Fibroblast of peridontal ligament (primary cell): ENCODE results near the gene TMSB4Y.
A peak's percentile ranks its signal among the peaks of the same experiment; 100 is the strongest.

Source experiments
- DNase-seq: peaks from one replicate; pipeline ENCODE4 v3.0.0-alpha.2; 2010; ENCODE audit errors: extremely low read depth

Gene TMSB4Y

DNA sequence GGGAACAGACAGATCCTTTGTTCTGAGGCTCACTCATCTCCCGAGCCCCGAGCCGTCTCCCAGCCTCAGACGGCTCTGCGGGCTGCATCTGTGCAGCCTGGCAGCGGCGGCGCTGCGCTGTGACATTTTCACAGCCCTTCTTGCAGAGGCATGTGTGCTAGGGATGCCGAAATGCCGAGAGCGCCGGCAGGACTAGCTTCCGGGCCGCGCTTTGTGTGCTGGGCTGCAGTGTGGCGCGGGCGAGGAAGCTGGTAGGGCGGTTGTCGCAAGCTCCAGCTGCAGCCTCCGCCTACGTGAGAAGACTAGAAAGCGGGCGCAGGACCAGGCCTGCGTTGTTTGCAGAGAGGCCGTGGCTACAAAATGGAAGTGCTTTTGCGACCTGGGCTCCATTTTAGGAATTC lies at the start of gene TMSB4Y:
Gene TMSB4Y, plus strand, starts transcription at position 332 of the 401 bp plus-strand sequence.
- DNase-seq, result peak; percentile 57

DNA sequence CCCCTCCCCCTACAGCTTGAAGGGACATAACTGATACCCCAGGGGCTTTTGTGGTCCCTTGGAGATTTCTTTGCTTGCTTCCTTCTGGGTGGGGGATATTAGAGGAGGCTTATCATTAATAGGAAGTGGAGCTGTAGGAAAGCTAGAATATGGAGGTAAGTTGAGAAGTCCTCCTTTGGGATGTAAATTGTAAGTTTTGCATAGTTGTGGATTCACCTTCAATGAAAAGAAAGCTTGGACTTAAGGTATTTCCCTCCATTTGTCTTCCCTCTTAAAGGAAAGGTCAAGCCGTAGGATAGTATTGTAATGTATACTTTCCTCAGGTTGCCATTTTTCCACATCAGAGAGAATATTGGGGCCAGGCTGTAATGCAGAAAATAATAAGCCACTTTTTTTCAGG lies 39.5 kb upstream of the TMSB4Y start:
- DNase-seq, result no peak

DNA sequence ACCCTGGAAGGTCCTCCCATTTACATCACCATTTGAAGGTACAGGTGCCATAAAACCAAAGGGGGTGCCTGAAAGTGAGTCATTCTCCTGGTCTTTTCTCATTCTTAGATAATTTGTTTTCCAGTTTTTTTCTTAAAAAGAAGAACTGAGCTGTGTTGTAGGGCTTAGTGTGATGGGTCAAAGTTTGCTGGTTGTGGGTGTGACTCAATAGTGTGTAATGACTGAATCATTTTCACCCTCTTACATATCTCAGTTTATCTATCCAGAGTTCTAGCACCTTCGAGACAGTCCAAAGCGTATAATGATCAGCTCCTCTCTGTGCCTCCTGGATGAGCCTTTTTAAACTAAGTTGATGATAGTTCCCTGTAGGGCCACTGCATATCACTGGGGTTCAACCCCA lies 32.6 kb upstream of the TMSB4Y start:
- no peak for DNase-seq

DNA sequence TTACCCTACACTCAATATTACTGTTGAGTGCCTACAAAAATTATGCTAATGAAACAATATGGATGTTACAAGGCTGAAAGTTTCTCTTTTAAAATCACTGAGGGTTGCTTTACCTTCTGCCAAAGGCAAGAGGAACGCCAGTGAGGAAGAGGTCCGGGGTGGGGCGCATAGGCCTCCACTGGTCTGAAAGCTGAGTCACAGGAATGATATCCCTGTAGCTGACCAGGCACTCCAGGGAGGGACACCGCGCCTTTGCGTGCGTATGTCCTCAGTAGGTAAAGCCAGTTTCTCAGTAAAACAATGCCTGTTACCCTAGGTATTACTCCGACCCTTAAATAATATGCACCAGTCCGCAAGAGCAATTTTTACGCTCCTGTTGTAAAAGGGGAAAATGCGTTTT lies 1.4 kb upstream of the TMSB4Y start:
- no peak for DNase-seq

DNA sequence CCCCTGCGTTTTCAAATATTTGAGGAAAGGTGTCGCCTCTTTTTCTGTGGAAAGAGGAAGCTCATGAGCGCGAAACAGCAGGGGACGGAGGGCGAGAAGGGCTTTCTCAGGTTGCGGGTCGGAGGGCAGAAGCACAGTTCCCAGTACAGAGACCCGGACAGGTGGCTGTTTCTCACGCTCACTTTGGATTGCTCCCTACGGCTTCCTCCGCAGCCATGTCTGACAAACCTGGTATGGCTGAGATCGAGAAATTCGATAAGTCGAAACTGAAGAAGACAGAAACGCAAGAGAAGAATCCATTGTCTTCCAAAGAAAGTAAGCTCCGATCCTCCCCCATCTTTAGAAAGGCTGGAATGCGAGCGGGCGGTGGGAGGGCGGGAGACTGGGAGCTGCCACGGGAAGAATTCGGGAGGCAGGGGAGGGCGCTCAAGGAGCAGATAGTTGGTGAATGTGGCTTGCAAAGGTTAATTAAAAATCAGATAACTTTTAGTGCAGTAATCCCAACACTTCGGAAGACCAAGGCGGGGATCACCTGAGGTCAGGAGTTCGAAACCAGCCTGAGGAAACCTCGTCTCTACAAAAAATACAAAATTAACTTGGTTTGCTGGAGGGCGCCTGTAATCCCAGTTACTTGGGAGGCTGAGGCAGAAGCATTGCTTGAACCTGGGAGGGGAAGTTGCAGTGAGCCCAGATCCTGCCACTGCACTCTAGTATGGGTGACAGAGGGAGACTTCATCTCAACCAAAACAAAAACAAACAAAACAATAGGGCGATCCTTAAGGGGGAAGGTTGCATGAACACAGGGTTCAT lies 627 bp downstream of the TMSB4Y start:
- peak; percentile 20 for DNase-seq

DNA sequence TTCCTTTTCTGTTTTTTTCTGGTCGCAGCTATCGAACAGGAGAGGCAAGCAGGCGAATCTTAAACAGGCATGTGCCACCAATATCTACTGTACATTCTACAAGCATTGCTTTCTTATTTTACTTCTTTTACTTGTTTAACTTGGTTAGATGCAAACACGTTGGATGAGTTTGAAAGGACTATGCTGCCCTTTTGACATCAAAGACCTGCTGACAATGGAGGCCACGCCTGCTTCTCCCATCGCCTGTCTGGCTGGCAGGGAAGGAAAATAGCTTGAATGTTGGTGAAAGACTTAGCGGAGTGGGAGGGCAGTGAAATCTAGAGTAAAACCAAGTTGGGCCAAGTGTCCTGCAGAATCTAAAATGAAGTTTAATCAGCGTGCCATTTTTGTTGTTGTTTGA lies 1.5 kb downstream of the TMSB4Y start:
- DNase-seq, result no peak

DNA sequence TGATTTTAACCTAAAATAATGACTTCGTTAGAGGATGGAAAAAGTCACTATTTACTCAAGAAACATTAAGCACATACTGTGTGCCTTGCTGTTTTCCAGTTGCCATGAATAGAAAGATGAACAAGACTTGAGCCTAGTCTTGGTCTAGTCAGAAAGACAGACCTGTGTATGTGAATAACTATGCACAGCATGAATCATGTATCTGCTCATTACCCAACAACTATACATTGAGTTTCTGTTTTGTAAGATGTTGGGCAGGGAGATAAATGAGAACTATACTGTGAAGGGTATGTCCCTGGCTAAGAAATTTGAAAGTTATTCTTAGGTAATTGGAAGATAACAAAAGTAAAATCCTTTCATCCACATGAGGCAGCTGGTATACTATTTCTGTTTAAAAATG lies 4.3 kb downstream of the TMSB4Y start:
- no peak for DNase-seq

DNA sequence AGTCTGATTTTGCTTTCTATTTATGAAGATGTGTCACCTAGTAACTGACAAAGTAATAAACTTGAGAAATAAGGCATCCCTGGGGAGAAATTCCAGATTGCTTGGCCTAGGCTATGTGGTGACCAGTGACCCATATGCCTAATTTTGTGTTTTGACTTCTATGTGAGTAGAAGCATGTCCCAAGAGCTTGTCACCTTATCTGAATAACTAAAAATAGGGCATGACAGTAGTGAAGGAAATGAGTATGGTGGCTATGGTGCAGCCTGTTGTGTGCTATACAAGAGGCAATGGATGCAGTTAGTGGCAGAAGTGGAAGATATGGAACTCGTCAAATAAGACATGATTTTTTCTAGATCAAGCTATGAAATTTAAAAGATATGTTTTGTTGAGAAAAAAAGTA lies 15.3 kb downstream of the TMSB4Y start:
- no peak for DNase-seq

DNA sequence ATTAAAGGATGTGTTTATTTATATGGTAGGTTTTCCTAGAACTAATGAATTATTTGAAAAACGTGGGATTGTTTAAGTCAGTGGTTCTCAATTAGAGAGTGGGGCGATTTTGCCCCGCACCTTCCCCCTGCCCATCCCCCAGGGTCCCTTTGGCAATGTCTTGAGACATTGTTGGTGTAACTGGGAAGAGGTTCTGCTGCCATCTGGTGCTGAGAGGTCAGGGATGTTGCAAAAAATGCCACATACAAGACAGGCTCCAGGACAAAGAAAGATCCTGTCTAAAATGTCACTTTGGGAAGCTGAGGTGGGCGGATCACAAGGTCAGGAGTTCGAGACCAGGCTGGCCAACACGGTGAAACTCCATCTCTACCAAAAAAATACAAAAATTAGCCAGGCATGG lies 25.8 kb downstream of the TMSB4Y start:
- no peak for DNase-seq

DNA sequence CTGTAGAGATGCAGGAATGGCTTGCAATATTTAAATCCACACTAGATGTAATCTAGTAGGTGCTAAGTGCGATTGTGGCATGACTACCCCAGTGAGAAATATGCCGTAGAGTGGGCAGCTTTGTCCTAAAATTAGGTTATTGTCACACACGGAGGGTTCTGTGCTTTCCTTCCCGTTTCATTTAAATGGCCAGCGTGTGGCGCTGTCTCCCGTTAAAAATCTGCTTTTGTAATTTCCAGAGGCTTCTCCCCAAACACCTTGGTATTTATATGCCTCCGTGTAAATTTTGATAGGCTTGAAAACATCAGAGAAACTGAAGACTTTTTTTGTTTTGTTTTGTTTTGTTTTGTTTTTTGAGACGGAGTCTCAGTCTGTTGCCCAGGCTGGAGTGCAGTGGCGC lies 34.9 kb downstream of the TMSB4Y start:
- peak; percentile 0 for DNase-seq

DNA sequence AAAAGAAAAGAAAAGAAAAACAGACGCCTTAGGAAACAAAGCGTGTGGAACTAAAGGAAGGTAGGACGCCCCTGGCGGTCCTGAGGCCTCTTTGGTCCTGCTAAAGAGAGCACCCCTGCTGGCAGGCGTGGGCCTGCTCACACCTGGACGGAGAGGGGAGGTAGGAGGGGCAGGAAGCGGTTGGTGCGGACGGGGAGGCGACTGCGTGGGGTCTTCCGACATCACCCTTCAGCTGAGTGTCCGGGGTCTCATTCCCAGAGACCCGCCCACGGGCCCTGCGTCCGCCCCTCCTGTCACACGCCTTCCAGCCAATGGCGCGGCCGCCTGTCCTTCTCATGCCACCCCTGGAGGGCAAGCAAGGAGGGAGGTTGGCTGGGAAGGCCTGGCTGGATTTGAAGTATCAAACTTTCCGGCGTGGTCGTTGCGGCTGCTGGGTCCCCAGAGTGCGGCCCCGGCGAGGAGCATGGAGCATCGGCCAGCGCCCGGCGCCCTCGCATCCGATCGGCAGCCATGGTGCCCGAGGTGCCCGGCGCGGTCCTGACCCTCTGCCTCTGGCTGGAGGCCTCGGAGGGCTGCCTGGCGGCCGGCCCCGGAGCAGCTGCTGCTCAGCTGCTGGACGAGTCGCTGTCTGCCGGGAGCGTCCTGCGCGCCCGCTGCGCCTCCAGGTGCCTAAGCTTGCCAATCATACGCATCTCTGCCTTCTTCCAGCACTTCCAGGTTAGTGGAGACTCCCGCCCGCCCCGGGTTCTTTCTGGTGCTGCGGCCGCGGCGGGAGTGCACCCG lies 47.8 kb downstream of the TMSB4Y start:
- DNase-seq, result no peak

DNA sequence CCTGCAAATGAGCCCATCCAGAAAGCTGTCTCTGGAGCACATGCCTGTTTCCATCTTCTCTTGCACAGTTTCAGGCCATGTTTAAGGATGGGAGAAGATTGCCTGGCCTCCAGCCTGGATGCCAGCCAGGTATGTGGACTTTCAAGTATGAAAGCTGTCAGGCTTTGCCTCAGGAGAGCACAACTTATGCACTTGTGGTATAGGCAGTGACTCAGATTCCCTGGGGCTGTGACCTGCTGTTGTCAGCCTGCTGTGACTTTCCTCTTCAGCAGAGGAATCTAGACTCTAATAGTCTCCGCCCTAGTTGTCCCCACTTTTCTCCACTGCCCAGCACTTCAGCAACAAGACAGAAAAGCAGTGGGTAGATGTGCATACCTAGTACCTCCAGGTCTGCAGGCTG lies 51.0 kb downstream of the TMSB4Y start:
- no peak for DNase-seq
